ENCODE results near the gene SREK1IP1. TPM values are rescaled to one million over a fixed set of nuclear protein-coding genes. Genes with fewer than 3 reads are reported as not detected.
"Not testable (repeated sequence)": the region's sequence is repeated elsewhere in the genome, so short reads cannot be mapped to it uniquely, and the experiment has no call there.

Gene SREK1IP1
- total and polyA plus RNA-seq, 2 donors (not counting 1 experiment from before 2014, with no cell fraction given) = 4.4 to 25.5 TPM

- no peaks in the 10 kb centered on the region for H3K4me1 Mint-ChIP-seq
- no peaks in the 10 kb centered on the region for H3K79me2 ChIP-seq (ENCODE audit: control insufficient read depth, insufficient read depth, low read length)
- H3K9me3 Mint-ChIP-seq (ENCODE audit: insufficient read depth) = no peaks in the 10 kb centered on the region
- H3K27ac Mint-ChIP-seq = no peak overlapping the region
- peaks cover 0 to 9% (median 2%) of the 10 kb centered on the region in 4 experiments for H3K27me3 ChIP-seq (replicated peaks in 1 of 4; ENCODE audit: control extremely low read depth in 1 of 4, control insufficient read depth in 3 of 4, insufficient read depth in 4 of 4, low read length in 3 of 4)
- ChIA-PET CTCF (no interaction called here), POLR2A (no interaction called here)
- no peak overlapping the region for H3K9ac ChIP-seq (ENCODE audit: low read length)
- DNase-seq (no peak), ATAC-seq (ENCODE audit: low read depth) (no peak)
- H3K4me3 Mint-ChIP-seq = no peak overlapping the region
- H3K4me2 ChIP-seq (replicated peaks; ENCODE audit: low read depth, low read length, poor library complexity, severe bottlenecking) = no peak overlapping the region
- H3K27ac ChIP-seq (ENCODE audit: low read length in 2 of 2) = no peak overlapping the region
- no peaks in the 10 kb centered on the region for H3K9me3 ChIP-seq (ENCODE audit: control extremely low read depth in 1 of 3, control insufficient read depth in 2 of 3, insufficient read depth in 1 of 3, low read length in 2 of 3)
- no peaks in the 10 kb centered on the region for H3K36me3 ChIP-seq (replicated peaks in 1 of 2; ENCODE audit: control extremely low read depth in 1 of 2, control insufficient read depth in 1 of 2, extremely low read depth in 1 of 2, insufficient read depth in 2 of 2, low read length in 1 of 2)
- no peaks in the 10 kb centered on the region for H4K20me1 ChIP-seq (ENCODE audit: control insufficient read depth, insufficient read depth, low read length, poor library complexity, severe bottlenecking)
- intact Hi-C loops (cut with micrococcal nuclease) = no loop called here
- peaks cover 16% of the 10 kb centered on the region for H3K27me3 Mint-ChIP-seq
- no peak overlapping the region for H3K4me3 ChIP-seq (ENCODE audit: control extremely low read depth in 1 of 5, extremely low read depth in 1 of 5, insufficient read depth in 1 of 5, low read depth in 2 of 5, low read length in 4 of 5)
- no peak overlapping the region for H2AFZ ChIP-seq (ENCODE audit: insufficient read depth, low read depth, low read length, poor library complexity, severe bottlenecking)
- no peak for TF ChIP-seq EZH2 (IDR thresholded peaks at IDR 0.05; ENCODE audit: borderline replicate concordance, insufficient read depth, low read depth, low read length, poor library complexity, severe bottlenecking)
- no peak for TF ChIP-seq CTCF (IDR thresholded peaks at IDR 0.05)
- no CpG with 5 or more reads among the region's 2 CpGs for WGBS (ENCODE audit: insufficient coverage)
- H3K4me1 ChIP-seq (ENCODE audit: control insufficient read depth in 2 of 2, insufficient read depth in 2 of 2, low read length in 2 of 2) = no peaks in the 10 kb centered on the region
These were observed 61.3 kb downstream of the SREK1IP1 start for GRCh38 chr5:64707191-64707590.

- H3K9me3 Mint-ChIP-seq (ENCODE audit: insufficient read depth); H3K27ac ChIP-seq (ENCODE audit: low read length in 2 of 2); H3K4me3 ChIP-seq (ENCODE audit: control extremely low read depth in 1 of 5, extremely low read depth in 1 of 5, insufficient read depth in 1 of 5, low read depth in 2 of 5, low read length in 4 of 5); CTCF ChIA-PET; intact Hi-C loops (cut with micrococcal nuclease); H3K4me2 ChIP-seq (replicated peaks; ENCODE audit: low read depth, low read length, poor library complexity, severe bottlenecking); H3K36me3 ChIP-seq (replicated peaks in 1 of 2; ENCODE audit: control extremely low read depth in 1 of 2, control insufficient read depth in 1 of 2, extremely low read depth in 1 of 2, insufficient read depth in 2 of 2, low read length in 1 of 2); H3K9me3 ChIP-seq (ENCODE audit: control extremely low read depth in 1 of 3, control insufficient read depth in 2 of 3, insufficient read depth in 1 of 3, low read length in 2 of 3); H3K27ac Mint-ChIP-seq; H2AFZ ChIP-seq (ENCODE audit: insufficient read depth, low read depth, low read length, poor library complexity, severe bottlenecking); H3K9ac ChIP-seq (ENCODE audit: low read length); DNase-seq; H3K4me1 Mint-ChIP-seq; H3K4me1 ChIP-seq (ENCODE audit: control insufficient read depth in 2 of 2, insufficient read depth in 2 of 2, low read length in 2 of 2); H3K79me2 ChIP-seq (ENCODE audit: control insufficient read depth, insufficient read depth, low read length); H4K20me1 ChIP-seq (ENCODE audit: control insufficient read depth, insufficient read depth, low read length, poor library complexity, severe bottlenecking); POLR2A ChIA-PET; H3K4me3 Mint-ChIP-seq; ATAC-seq (ENCODE audit: low read depth): not testable (repeated sequence)
- peaks cover 0 to 12% (median 5%) of the 10 kb centered on the region in 4 experiments for H3K27me3 ChIP-seq (replicated peaks in 1 of 4; ENCODE audit: control extremely low read depth in 1 of 4, control insufficient read depth in 3 of 4, insufficient read depth in 4 of 4, low read length in 3 of 4)
- peaks cover 21% of the 10 kb centered on the region for H3K27me3 Mint-ChIP-seq
- 83% methylated on average over 1 of the region's 2 CpGs for WGBS (ENCODE audit: insufficient coverage)
These were observed 62.4 kb downstream of the SREK1IP1 start for GRCh38 chr5:64706074-64706473.

Measured in B cell (primary cell).